Stimulated activated CD4-positive, alpha-beta T cell treated with anti-CD3 and anti-CD28 coated beads, Interleukin-1b, Interleukin-23, amount 100 ng/mL, for 1 hour (primary cell): ENCODE data around the gene FAM120A.

ENCODE experiments used
- DNase-seq, 2 donors: peaks; one replicate each; pipeline ENCODE4 v3.0.0-alpha.2; 2020; ENCODE audit warnings: low read depth in 2 of 2

FAM120A gene

GRCh38 chr9:93473411-93473810 lies 21.9 kb downstream of the FAM120A start:
- DNase-seq: no peak

- no peak for DNase-seq
Observed at GRCh38 chr9:93475108-93475507, 23.6 kb downstream of the FAM120A start.

GRCh38 chr9:93475856-93476255 lies 24.4 kb downstream of the FAM120A start:
- DNase-seq: no peak

- DNase-seq: no peak
Observed at GRCh38 chr9:93476924-93477323, 25.4 kb downstream of the FAM120A start.

GRCh38 chr9:93477397-93477796 lies 25.9 kb downstream of the FAM120A start:
- no peak for DNase-seq

GRCh38 chr9:93479726-93480125 lies 28.2 kb downstream of the FAM120A start:
- DNase-seq: no peak

GRCh38 chr9:93480262-93480661 lies 28.8 kb downstream of the FAM120A start:
- no peak for DNase-seq

- no peak for DNase-seq
Observed at GRCh38 chr9:93480728-93481324, 29.3 kb downstream of the FAM120A start.

GRCh38 chr9:93483497-93483896 lies 32.0 kb downstream of the FAM120A start:
- DNase-seq: no peak

- no peak for DNase-seq
Observed at GRCh38 chr9:93486268-93486667, 34.8 kb downstream of the FAM120A start.

- DNase-seq: no peak
Observed at GRCh38 chr9:93488244-93488643, 36.8 kb downstream of the FAM120A start.

- no peak for DNase-seq
Observed at GRCh38 chr9:93491593-93492232, 40.2 kb downstream of the FAM120A start.

- DNase-seq: no peak
Observed at GRCh38 chr9:93492327-93492726, 40.8 kb downstream of the FAM120A start.

GRCh38 chr9:93493949-93494348 lies 42.5 kb downstream of the FAM120A start:
- DNase-seq: no peak

- no peak for DNase-seq
Observed at GRCh38 chr9:93496285-93496684, 44.8 kb downstream of the FAM120A start.

- no peak for DNase-seq
Observed at GRCh38 chr9:93500571-93501298, 49.2 kb downstream of the FAM120A start.

- no peak for DNase-seq
Observed at GRCh38 chr9:93501406-93501805, 49.9 kb downstream of the FAM120A start.

GRCh38 chr9:93503381-93503780 lies 51.9 kb downstream of the FAM120A start:
- DNase-seq: no peak

- DNase-seq: no peak
Observed at GRCh38 chr9:93505541-93506132, 54.2 kb downstream of the FAM120A start.

GRCh38 chr9:93507768-93508167 lies 56.3 kb downstream of the FAM120A start:
- DNase-seq: no peak

- DNase-seq: no peak
Observed at GRCh38 chr9:93508207-93508606, 56.7 kb downstream of the FAM120A start.

- no peak for DNase-seq
Observed at GRCh38 chr9:93509084-93509483, 57.6 kb downstream of the FAM120A start.

- no peak for DNase-seq
Observed at GRCh38 chr9:93510041-93510440, 58.6 kb downstream of the FAM120A start.
